OCI-LY1 (cell line): Measurements from ENCODE around the gene RABGAP1L.

Experiments
- H2AFZ ChIP-seq: fragments of 200-600 bp; sonication (generic), shearing (Covaris generic); 2 replicates; pipeline ENCODE4 v1.6.0; 2014; ENCODE audit warnings: antibody characterized with exemption, mild to moderate bottlenecking, low read length
- H3F3A ChIP-seq: fragments of 200-600 bp; sonication (generic), shearing (Covaris generic); 2 replicates; pipeline ENCODE4 v1.6.0; 2014; ENCODE audit warnings: mild to moderate bottlenecking, antibody characterized with exemption, low read length, moderate library complexity; ENCODE audit not compliant: insufficient read depth
- H3K27ac ChIP-seq: fragments of 200-600 bp; sonication (generic); 2 replicates; pipeline ENCODE4 v1.5.1; 2014; ENCODE audit warnings: low read length, mixed run types, mild to moderate bottlenecking, low read depth; ENCODE audit not compliant: poor library complexity, severe bottlenecking
- H3K27me3 ChIP-seq: fragments of 200-600 bp; sonication (generic); 2 replicates; pipeline ENCODE4 v1.6.0; 2014; ENCODE audit warnings: antibody characterized with exemption, mild to moderate bottlenecking, low read length, moderate library complexity; ENCODE audit not compliant: insufficient read depth
- H3K36me3 ChIP-seq: fragments of 200-600 bp; sonication (generic); 2 replicates; pipeline ENCODE4 v1.6.1; 2014; ENCODE audit warnings: mild to moderate bottlenecking, antibody characterized with exemption, low read length, moderate library complexity, mixed read lengths; ENCODE audit not compliant: insufficient read depth
- H3K4me1 ChIP-seq: fragments of 200-600 bp; sonication (generic); 2 replicates; pipeline ENCODE4 v1.5.1; 2014; ENCODE audit warnings: mild to moderate bottlenecking, low read length, moderate library complexity; ENCODE audit not compliant: insufficient read depth, severe bottlenecking
- H3K4me2 ChIP-seq: fragments of 200-600 bp; sonication (generic), shearing (Covaris generic); 2 replicates; pipeline ENCODE4 v1.6.1; 2014; ENCODE audit warnings: low read length
- H3K4me3 ChIP-seq: fragments of 200-600 bp; sonication (generic); 2 replicates; pipeline ENCODE4 v1.5.1; 2014; ENCODE audit warnings: low read length, low read depth, mild to moderate bottlenecking, mixed read lengths; ENCODE audit not compliant: poor library complexity, severe bottlenecking
- H3K79me2 ChIP-seq: fragments of 200-600 bp; shearing (Covaris generic); 2 replicates; pipeline ENCODE4 v1.6.1; 2016; ENCODE audit warnings: mixed run types, low read length, mixed read lengths; ENCODE audit not compliant: insufficient read depth
- H3K9ac ChIP-seq: fragments of 200-600 bp; sonication (generic), shearing (Covaris generic); 2 replicates; pipeline ENCODE4 v1.6.1; 2014; ENCODE audit warnings: mild to moderate bottlenecking, low read length, mixed read lengths
- H3K9me2 ChIP-seq: fragments of 200-600 bp; sonication (generic), shearing (Covaris generic); 2 replicates; pipeline ENCODE4 v1.6.1; 2014; ENCODE audit warnings: low read depth, mild to moderate bottlenecking, low read length, mixed read lengths
- H3K9me3 ChIP-seq: fragments of 200-600 bp; shearing (Covaris generic); 2 replicates; pipeline ENCODE4 v1.6.1; 2014; ENCODE audit warnings: low read length, mixed read lengths
- H4K20me1 ChIP-seq: fragments of 200-600 bp; sonication (generic), shearing (Covaris generic); 2 replicates; pipeline ENCODE4 v1.6.0; 2016; ENCODE audit warnings: mild to moderate bottlenecking, low read length; ENCODE audit not compliant: insufficient read depth
- EZH2 ChIP-seq: fragments of 200-600 bp; sonication (generic), shearing (Covaris generic); IDR thresholded peaks from 2 replicates; pipeline ENCODE4 v1.8.0; 2017; ENCODE audit warnings: borderline replicate concordance, mixed run types, mild to moderate bottlenecking, antibody characterized with exemption, low read length, moderate library complexity, mixed read lengths
- TF ChIP-seq, protein P1 (sequence below): fragments of 200-600 bp; sonication (generic), shearing (Covaris generic); IDR thresholded peaks from 2 replicates; pipeline ENCODE4 v1.5.1; 2017; ENCODE audit warnings: mild to moderate bottlenecking, antibody characterized with exemption, low read length, moderate library complexity, mixed read lengths

RABGAP1L gene

DNA sequence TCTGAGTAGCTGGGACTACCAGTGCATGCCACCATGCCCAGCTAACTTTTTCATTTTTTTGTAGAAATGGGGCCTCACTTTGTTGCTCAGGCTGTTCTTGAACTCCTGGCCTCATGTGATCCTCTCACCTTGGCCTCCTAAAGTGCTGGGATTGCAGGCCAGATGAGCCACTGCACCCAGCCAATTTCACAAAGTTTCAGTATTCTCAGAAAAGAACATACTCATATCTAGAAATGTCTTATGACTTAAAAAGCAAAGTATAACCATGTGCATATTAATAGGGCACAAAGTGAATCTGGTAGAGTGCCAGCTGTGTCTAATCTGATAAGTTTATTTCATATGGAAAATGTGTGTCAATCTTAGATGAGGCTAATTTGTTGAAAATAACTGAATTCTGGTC, 752.9 kb downstream of the RABGAP1L start:
- no peak overlapping the region for H3K4me3 ChIP-seq
- no peaks in the 10 kb centered on the region for H3K9me2 ChIP-seq
- H3K27ac ChIP-seq = no peak overlapping the region
- H3K36me3 ChIP-seq = peaks cover 25% of the 10 kb centered on the region
- TF ChIP-seq, protein P1, sequence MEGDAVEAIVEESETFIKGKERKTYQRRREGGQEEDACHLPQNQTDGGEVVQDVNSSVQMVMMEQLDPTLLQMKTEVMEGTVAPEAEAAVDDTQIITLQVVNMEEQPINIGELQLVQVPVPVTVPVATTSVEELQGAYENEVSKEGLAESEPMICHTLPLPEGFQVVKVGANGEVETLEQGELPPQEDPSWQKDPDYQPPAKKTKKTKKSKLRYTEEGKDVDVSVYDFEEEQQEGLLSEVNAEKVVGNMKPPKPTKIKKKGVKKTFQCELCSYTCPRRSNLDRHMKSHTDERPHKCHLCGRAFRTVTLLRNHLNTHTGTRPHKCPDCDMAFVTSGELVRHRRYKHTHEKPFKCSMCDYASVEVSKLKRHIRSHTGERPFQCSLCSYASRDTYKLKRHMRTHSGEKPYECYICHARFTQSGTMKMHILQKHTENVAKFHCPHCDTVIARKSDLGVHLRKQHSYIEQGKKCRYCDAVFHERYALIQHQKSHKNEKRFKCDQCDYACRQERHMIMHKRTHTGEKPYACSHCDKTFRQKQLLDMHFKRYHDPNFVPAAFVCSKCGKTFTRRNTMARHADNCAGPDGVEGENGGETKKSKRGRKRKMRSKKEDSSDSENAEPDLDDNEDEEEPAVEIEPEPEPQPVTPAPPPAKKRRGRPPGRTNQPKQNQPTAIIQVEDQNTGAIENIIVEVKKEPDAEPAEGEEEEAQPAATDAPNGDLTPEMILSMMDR = no peak
- no peak for TF ChIP-seq EZH2
- H3F3A ChIP-seq = 0 out of 2 replicates have a peak, but pooled peaks cover 2% of the 10 kb centered on the region
- no peak overlapping the region for H3K9ac ChIP-seq
- H3K27me3 ChIP-seq = no peaks in the 10 kb centered on the region
- H3K4me1 ChIP-seq = peaks cover 11% of the 10 kb centered on the region
- H3K79me2 ChIP-seq = peaks cover 12% of the 10 kb centered on the region; the same call in 1 of the 2 replicates
- no peaks in the 10 kb centered on the region for H4K20me1 ChIP-seq
- H3K4me2 ChIP-seq = no peak overlapping the region
- H2AFZ ChIP-seq = no peak overlapping the region
- H3K9me3 ChIP-seq = no peaks in the 10 kb centered on the region

DNA sequence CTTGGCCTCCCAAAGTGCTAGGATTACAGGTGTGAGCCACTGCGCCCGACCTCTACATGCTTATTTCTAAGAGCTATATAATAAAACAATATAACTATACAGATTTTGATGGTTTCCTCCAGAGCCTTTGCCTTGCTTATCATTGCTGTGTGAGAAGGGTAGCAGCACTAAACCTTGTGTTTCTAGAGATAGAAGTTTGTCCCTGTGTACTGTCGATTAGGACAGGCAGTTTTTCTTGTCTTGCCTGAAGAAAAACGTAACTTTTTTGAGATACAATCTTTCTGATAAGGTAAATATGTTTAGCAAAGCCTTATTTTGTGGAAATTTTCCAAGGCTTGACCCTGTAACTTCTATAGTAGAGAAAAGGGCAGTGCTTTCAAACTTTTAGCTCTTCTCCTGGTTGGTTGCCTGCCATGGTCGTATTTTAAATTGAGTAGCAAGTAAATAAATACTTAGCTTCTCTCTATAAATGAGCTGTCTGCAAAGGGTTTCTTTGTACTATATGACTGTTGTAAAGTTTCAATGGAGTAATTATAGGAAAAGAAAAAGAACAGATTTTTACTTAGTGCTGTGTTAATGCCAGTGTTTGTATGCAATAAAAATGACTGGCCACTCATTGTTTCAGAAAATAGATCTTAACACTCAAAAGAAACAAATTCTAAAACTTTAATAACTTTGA, 754.0 kb downstream of the RABGAP1L start:
- H3F3A ChIP-seq = 0 out of 2 replicates have a peak, but pooled peaks cover 2% of the 10 kb centered on the region
- H3K79me2 ChIP-seq = peaks cover 12% of the 10 kb centered on the region; the same call in 1 of the 2 replicates
- no peaks in the 10 kb centered on the region for H3K9me3 ChIP-seq
- H3K4me3 ChIP-seq = no peak overlapping the region
- no peaks in the 10 kb centered on the region for H4K20me1 ChIP-seq
- H3K27me3 ChIP-seq = no peaks in the 10 kb centered on the region
- no peaks in the 10 kb centered on the region for H3K9me2 ChIP-seq
- H3K4me2 ChIP-seq = no peak overlapping the region
- H2AFZ ChIP-seq = no peak overlapping the region
- H3K9ac ChIP-seq = no peak overlapping the region
- no peak overlapping the region for H3K27ac ChIP-seq
- TF ChIP-seq, protein P1 = no peak
- no peak for TF ChIP-seq EZH2
- peaks cover 16% of the 10 kb centered on the region for H3K36me3 ChIP-seq
- H3K4me1 ChIP-seq = peaks cover 11% of the 10 kb centered on the region

DNA sequence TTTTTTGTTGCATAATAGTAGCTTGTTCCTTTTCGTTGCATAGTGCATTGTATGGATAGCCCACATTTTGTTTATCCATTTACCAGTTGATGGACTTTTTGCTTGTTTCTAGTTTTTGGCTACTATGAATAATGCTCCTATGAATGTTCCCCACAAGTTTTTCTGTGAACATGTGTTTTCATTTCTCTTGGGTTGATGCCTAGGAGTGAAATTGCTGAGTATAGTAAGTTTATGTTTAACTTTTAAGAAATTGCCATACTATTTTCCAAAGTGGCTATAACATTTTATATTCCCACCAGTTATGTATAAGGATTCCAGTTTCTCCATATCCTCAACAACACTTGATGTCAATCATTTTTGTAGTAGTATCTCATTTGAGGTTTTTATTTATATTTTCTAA, 755.7 kb downstream of the RABGAP1L start:
- Histone ChIP-seq H3K9ac (no peak overlapping the region), H3K4me1 (peaks cover 11% of the 10 kb centered on the region), H3F3A (0 out of 2 replicates have a peak, but pooled peaks cover 2% of the 10 kb centered on the region), H3K36me3 (peaks cover 21% of the 10 kb centered on the region), H3K27me3 (no peaks in the 10 kb centered on the region), H3K9me3 (0 out of 2 replicates have a peak, but pooled peaks cover 3% of the 10 kb centered on the region), H4K20me1 (no peaks in the 10 kb centered on the region), H3K9me2 (no peaks in the 10 kb centered on the region), H3K79me2 (peaks cover 12% of the 10 kb centered on the region; the same call in 1 of the 2 replicates), H3K4me2 (no peak overlapping the region), H3K27ac (no peak overlapping the region), H3K4me3 (no peak overlapping the region), H2AFZ (no peak overlapping the region)
- TF ChIP-seq, protein P1 = no peak
- TF ChIP-seq EZH2 = no peak
